Astrocyte (in vitro differentiated cells and primary cell): ENCODE results near the gene ZSCAN16. TPM values are rescaled to one million over a fixed set of nuclear protein-coding genes. Genes with fewer than 3 reads are reported as not detected.

ENCODE experiments used
- DNase-seq: peaks from one replicate; pipeline ENCODE4 v3.0.0-alpha.2; 2010; ENCODE audit warnings: low read depth
- FAIRE-seq: peaks from 2 replicates; lab custom pipeline; 2011; peaks lifted over from hg19 to GRCh38; lab: Jason Lieb, UNC
- H2AFZ ChIP-seq: 2 replicates; pipeline ENCODE4 v1.6.0; 2012; ENCODE audit warnings: low read depth, low read length, inconsistent platforms
- H3K27ac ChIP-seq: 2 replicates; pipeline ENCODE4 v1.5.1; 2011; ENCODE audit warnings: low read depth, low read length, inconsistent platforms
- H3K27me3 ChIP-seq: 2 replicates; pipeline ENCODE4 v1.6.0; 2011; ENCODE audit warnings: low read length, inconsistent platforms; ENCODE audit not compliant: insufficient read depth
- H3K36me3 ChIP-seq: 2 replicates; pipeline ENCODE4 v1.5.1; 2011; ENCODE audit warnings: low read length, inconsistent platforms; ENCODE audit not compliant: insufficient read depth
- H3K4me1 ChIP-seq: 2 replicates; pipeline ENCODE4 v1.5.1; 2011; ENCODE audit warnings: low read length, inconsistent platforms; ENCODE audit not compliant: insufficient read depth
- H3K4me2 ChIP-seq: 2 replicates; pipeline ENCODE4 v1.6.0; 2012; ENCODE audit warnings: low read length, inconsistent platforms
- H3K4me3 ChIP-seq: 2 replicates; pipeline ENCODE4 v1.5.1; 2011; ENCODE audit warnings: low read depth, mild to moderate bottlenecking, low read length, inconsistent platforms; ENCODE audit not compliant: insufficient read depth
- H3K79me2 ChIP-seq: 2 replicates; pipeline ENCODE4 v1.6.0; 2012; ENCODE audit warnings: mild to moderate bottlenecking, low read length, inconsistent platforms; ENCODE audit not compliant: insufficient read depth
- H3K9ac ChIP-seq: 2 replicates; pipeline ENCODE4 v1.6.0; 2012; ENCODE audit warnings: mild to moderate bottlenecking, low read length, inconsistent platforms
- H3K9me3 ChIP-seq: 2 replicates; pipeline ENCODE4 v1.5.1; 2012; ENCODE audit warnings: low read depth, mild to moderate bottlenecking, low read length, inconsistent platforms; ENCODE audit not compliant: insufficient read depth
- H4K20me1 ChIP-seq: 2 replicates; pipeline ENCODE4 v1.6.0; 2012; ENCODE audit warnings: low read length, inconsistent platforms; ENCODE audit not compliant: insufficient read depth
- H3K27ac Mint-ChIP-seq: one replicate; pipeline ENCODE4 v1.8.0; 2021; ENCODE audit warnings: mild to moderate bottlenecking, mixed read lengths; ENCODE audit not compliant: unreplicated experiment
- H3K27me3 Mint-ChIP-seq: one replicate; pipeline ENCODE4 v1.8.0; 2021; ENCODE audit warnings: low read depth, mixed read lengths; ENCODE audit not compliant: unreplicated experiment
- H3K36me3 Mint-ChIP-seq: one replicate; pipeline ENCODE4 v1.8.0; 2021; ENCODE audit warnings: low read depth, mixed read lengths; ENCODE audit not compliant: unreplicated experiment
- H3K4me1 Mint-ChIP-seq: one replicate; pipeline ENCODE4 v1.8.0; 2021; ENCODE audit warnings: low read depth, mixed read lengths; ENCODE audit not compliant: unreplicated experiment
- H3K4me3 Mint-ChIP-seq: one replicate; pipeline ENCODE4 v1.8.0; 2021; ENCODE audit warnings: mild to moderate bottlenecking, moderate library complexity, mixed read lengths; ENCODE audit not compliant: unreplicated experiment
- H3K9me3 Mint-ChIP-seq: one replicate; pipeline ENCODE4 v1.8.0; 2021; ENCODE audit warnings: mild to moderate bottlenecking, mixed read lengths; ENCODE audit not compliant: unreplicated experiment
- EZH2 ChIP-seq: IDR thresholded peaks from 2 replicates; pipeline ENCODE4 v1.6.1; 2012; ENCODE audit warnings: mild to moderate bottlenecking, low read length, inconsistent platforms; ENCODE audit not compliant: insufficient read depth
- total RNA-seq: library from RNA; stranded (reverse); gene quantifications from 2 replicates; pipeline ENCODE4 v1.2.1, GENCODE V29; 2021
- TF ChIP-seq, protein P1 (sequence below): IDR thresholded peaks from 2 replicates; pipeline ENCODE4 v1.5.1; 2011; ENCODE audit warnings: low read depth, mild to moderate bottlenecking, inconsistent platforms, low read length, moderate library complexity; ENCODE audit not compliant: insufficient read depth

ZSCAN16 gene
- total RNA-seq, 1 donor from 2014 or later = 2.5 TPM

DNA sequence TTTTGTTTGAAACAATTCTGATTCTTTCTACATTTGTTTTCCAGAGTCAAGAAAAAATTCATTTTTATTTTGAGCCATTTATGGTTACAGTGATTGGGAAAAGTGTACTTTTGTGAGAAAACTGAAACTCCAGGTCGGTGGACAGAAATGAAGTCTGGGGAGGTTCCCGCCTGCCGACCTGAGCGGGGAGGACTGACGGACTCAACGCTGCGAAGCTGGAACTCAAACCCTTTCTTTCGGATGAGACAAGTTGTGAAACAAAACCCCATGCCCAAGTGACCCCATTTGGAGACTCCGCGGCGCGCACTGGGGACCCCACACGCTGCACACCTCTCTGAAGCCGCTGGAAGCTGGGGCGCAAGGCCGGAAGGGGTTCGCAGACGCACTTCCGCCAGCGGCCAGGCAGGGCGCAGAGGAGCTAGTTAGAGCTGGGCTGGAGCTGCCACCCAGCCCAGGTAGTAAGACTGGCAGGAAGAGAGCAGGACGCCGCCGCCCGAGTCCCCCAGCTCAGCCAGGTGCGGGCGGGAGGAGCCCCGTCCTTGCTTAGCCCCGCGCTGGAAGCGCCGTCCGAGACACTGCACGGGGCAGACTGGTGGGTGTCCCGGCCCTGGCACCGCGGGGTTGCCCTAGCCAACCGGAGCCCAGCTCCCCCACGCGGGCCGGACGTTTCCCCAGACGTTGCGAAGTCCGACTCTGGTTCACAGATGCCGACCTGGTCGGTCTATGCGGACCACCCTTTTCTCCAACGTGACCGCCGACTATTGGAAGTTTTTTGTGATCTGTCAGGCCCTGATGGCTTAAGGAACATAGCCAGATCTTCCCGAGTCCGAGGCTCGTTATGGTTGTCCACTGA is 19.8 kb upstream of the ZSCAN16 start:
- peak; percentile 68 for DNase-seq
- H3K27me3 Mint-ChIP-seq = peaks cover 19% of the 10 kb centered on the region
- peak overlapping the region; percentile 79 for H3K9ac ChIP-seq

DNA sequence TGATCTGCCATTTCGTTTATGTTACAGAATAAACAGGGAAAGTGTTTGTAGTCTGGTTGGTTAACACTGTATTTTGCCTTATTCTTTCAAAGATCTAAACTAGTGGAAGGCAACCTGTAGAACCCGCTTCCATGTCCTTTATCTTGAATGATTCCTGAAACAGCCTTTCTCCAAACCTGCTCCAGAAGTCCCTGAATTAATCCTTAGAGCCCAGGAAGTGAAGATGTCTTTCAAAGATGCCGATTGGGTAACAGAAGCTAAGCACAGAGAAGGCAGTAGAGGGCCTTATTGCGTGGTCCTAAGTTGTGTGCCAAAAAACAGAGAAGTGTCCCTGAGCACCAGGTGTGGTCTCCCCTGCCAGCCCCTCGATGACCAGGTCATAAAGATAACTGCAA is 19.2 kb upstream of the ZSCAN16 start:
- Mint-ChIP-seq H3K27me3 (peaks cover 14% of the 10 kb centered on the region), H3K27ac (peak overlapping the region; percentile 7), H3K4me1 (peaks cover 4% of the 10 kb centered on the region), H3K9me3 (peaks cover 3% of the 10 kb centered on the region), H3K36me3 (no peaks in the 10 kb centered on the region), H3K4me3 (peak overlapping the region; percentile 95)
- no peak for TF ChIP-seq EZH2
- TF ChIP-seq, protein P1, sequence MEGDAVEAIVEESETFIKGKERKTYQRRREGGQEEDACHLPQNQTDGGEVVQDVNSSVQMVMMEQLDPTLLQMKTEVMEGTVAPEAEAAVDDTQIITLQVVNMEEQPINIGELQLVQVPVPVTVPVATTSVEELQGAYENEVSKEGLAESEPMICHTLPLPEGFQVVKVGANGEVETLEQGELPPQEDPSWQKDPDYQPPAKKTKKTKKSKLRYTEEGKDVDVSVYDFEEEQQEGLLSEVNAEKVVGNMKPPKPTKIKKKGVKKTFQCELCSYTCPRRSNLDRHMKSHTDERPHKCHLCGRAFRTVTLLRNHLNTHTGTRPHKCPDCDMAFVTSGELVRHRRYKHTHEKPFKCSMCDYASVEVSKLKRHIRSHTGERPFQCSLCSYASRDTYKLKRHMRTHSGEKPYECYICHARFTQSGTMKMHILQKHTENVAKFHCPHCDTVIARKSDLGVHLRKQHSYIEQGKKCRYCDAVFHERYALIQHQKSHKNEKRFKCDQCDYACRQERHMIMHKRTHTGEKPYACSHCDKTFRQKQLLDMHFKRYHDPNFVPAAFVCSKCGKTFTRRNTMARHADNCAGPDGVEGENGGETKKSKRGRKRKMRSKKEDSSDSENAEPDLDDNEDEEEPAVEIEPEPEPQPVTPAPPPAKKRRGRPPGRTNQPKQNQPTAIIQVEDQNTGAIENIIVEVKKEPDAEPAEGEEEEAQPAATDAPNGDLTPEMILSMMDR = no peak
- FAIRE-seq (peak; percentile 29), DNase-seq (peak; percentile 14)
- Histone ChIP-seq H3K9me3 (no peaks in the 10 kb centered on the region), H4K20me1 (no peaks in the 10 kb centered on the region), H3K79me2 (no peaks in the 10 kb centered on the region), H3K4me3 (peak overlapping the region; percentile 79), H3K9ac (peak overlapping the region; percentile 79), H3K27me3 (no peaks in the 10 kb centered on the region), H3K4me2 (peak overlapping the region; percentile 86), H3K4me1 (peaks cover 6% of the 10 kb centered on the region), H2AFZ (peak overlapping the region; percentile 87), H3K27ac (peak overlapping the region; percentile 56), H3K36me3 (no peaks in the 10 kb centered on the region)

More for the DNA sequence above, 19.8 kb upstream of the ZSCAN16 start:
- Mint-ChIP-seq H3K4me3 (peak overlapping the region; percentile 95), H3K4me1 (peaks cover 4% of the 10 kb centered on the region), H3K36me3 (peaks cover 3% of the 10 kb centered on the region), H3K27ac (peak overlapping the region; percentile 81), H3K9me3 (peaks cover 4% of the 10 kb centered on the region)
- H3K36me3 ChIP-seq = no peaks in the 10 kb centered on the region
- no peaks in the 10 kb centered on the region for H3K79me2 ChIP-seq
- peak overlapping the region; percentile 86 for H3K4me2 ChIP-seq
- peak overlapping the region; percentile 56 for H3K27ac ChIP-seq
- H3K27me3 ChIP-seq = no peaks in the 10 kb centered on the region
- FAIRE-seq = no peak
- no peaks in the 10 kb centered on the region for H4K20me1 ChIP-seq
- TF ChIP-seq, protein P1 = peak; percentile 19
- TF ChIP-seq EZH2 = no peak
- peaks cover 6% of the 10 kb centered on the region for H3K4me1 ChIP-seq
- peak overlapping the region; percentile 87 for H2AFZ ChIP-seq
- peak overlapping the region; percentile 79 for H3K4me3 ChIP-seq
- H3K9me3 ChIP-seq = no peaks in the 10 kb centered on the region

DNA sequence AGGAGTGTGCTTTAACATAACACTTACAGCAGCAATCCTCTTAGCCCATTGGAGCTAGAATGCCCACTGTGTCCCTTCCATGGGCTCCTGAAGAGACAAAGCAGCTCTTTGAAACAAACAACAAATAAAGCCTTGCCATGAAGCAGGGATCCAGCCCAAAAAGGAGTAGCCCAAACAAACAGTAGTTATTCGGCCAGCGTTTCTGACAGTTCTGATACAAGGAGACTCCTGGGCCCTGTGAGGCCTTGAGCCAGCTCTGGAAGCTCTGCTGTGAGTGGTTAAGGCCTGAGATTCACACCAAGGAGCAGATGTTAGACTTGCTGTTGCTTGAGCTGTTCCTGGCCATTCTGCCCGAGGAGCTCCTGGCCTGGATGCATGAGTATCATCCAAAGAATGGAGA is 16.9 kb upstream of the ZSCAN16 start:
- Histone ChIP-seq H3K9ac (no peak overlapping the region), H4K20me1 (no peaks in the 10 kb centered on the region), H3K36me3 (no peaks in the 10 kb centered on the region), H3K79me2 (no peaks in the 10 kb centered on the region), H2AFZ (no peak overlapping the region), H3K9me3 (no peaks in the 10 kb centered on the region), H3K27me3 (no peaks in the 10 kb centered on the region), H3K4me3 (no peak overlapping the region), H3K27ac (no peak overlapping the region), H3K4me2 (no peak overlapping the region), H3K4me1 (peaks cover 6% of the 10 kb centered on the region)
- DNase-seq (no peak), FAIRE-seq (no peak)
- Mint-ChIP-seq H3K4me3 (peak overlapping the region; percentile 60), H3K27ac (no peak overlapping the region), H3K4me1 (peaks cover 4% of the 10 kb centered on the region), H3K36me3 (no peaks in the 10 kb centered on the region), H3K27me3 (no peaks in the 10 kb centered on the region), H3K9me3 (no peaks in the 10 kb centered on the region)
- no peak for TF ChIP-seq EZH2
- TF ChIP-seq, protein P1 = no peak
